SK-N-SH (cell line): ENCODE measurements around the gene DDX17. TPM values are rescaled to one million over a fixed set of nuclear protein-coding genes. Genes with fewer than 3 reads are reported as not detected.

Source experiments
- CTCF ChIA-PET: fragments of 300-600, 350-600 bp; formaldehyde crosslinking; extraction: SDS; loops from one replicate; lab custom pipeline; 2021; lab: Yijun Ruan, JAX
- POLR2A ChIA-PET: fragments of 350-600 bp; sonication (Branson Sonifier 250); formaldehyde crosslinking; extraction: SDS; loops from one replicate; lab custom pipeline; 2020; ENCODE audit warnings: antibody characterized with exemption, inconsistent platforms; lab: Yijun Ruan, JAX
- DNase-seq: peaks from one replicate; pipeline ENCODE4 v3.0.0; 2012
- H2AFZ ChIP-seq: fragments of 200-600 bp; sonication (generic); 2 replicates; pipeline ENCODE4 v1.8.1; 2016; ENCODE audit warnings: antibody characterized with exemption, mild to moderate bottlenecking, low read depth
- H3F3A ChIP-seq: fragments of 200-600 bp; sonication (generic); replicated peaks from 2 replicates; pipeline ENCODE3; 2016; ENCODE audit warnings: antibody characterized with exemption, mild to moderate bottlenecking; ENCODE audit not compliant: insufficient read depth
- H3K27ac ChIP-seq, 2 experiments: fragments of 200-500 bp in 1 of 2; fragments of 200-600 bp in 1 of 2; sonication (Bioruptor generic) in 1 of 2; sonication (generic), shearing (Covaris generic) in 1 of 2; 2 replicates each; pipeline versions ENCODE4 v1.5.1 to v1.6.1; 2014 to 2016; ENCODE audit warnings: low read depth in 2 of 2, inconsistent platforms in 1 of 2, low read length in 1 of 2, mild to moderate bottlenecking in 1 of 2, mixed read lengths in 1 of 2
- H3K27me3 ChIP-seq: fragments of 200-600 bp; sonication (generic), shearing (Covaris generic); 2 replicates; pipeline ENCODE4 v1.6.1; 2016; ENCODE audit warnings: mixed run types; ENCODE audit not compliant: insufficient read depth
- H3K36me3 ChIP-seq, 2 experiments: fragments of 200-500 bp in 1 of 2; fragments of 200-600 bp in 1 of 2; sonication (Bioruptor generic) in 1 of 2; sonication (generic) in 1 of 2; replicated peaks in 1 of 2; 2 replicates each; pipeline versions ENCODE3 to v1.5.1; 2014 to 2016; ENCODE audit warnings: low read length in 1 of 2, mild to moderate bottlenecking in 1 of 2; ENCODE audit not compliant: insufficient read depth in 2 of 2, control insufficient read depth in 1 of 2
- H3K4me1 ChIP-seq, 2 experiments: fragments of 200-500 bp in 1 of 2; fragments of 200-600 bp in 1 of 2; sonication (Bioruptor generic) in 1 of 2; sonication (generic), shearing (Covaris generic) in 1 of 2; 2 replicates each; pipeline versions ENCODE4 v1.5.1 to v1.6.1; 2014 to 2016; ENCODE audit warnings: low read depth in 1 of 2, low read length in 1 of 2, mixed run types in 1 of 2; ENCODE audit not compliant: insufficient read depth in 2 of 2, control insufficient read depth in 1 of 2
- H3K4me2 ChIP-seq: fragments of 200-600 bp; sonication (generic), shearing (Covaris generic); 2 replicates; pipeline ENCODE4 v1.6.1; 2017; ENCODE audit warnings: mixed run types
- H3K4me3 ChIP-seq, 2 experiments: fragments of 200-500 bp in 1 of 2; fragments of 200-600 bp in 1 of 2; sonication (Bioruptor generic) in 1 of 2; sonication (generic), shearing (Covaris generic) in 1 of 2; 2 replicates each; pipeline versions ENCODE4 v1.5.1 to v1.8.1; 2014 to 2016; ENCODE audit warnings: low read depth in 2 of 2, inconsistent platforms in 1 of 2, low read length in 1 of 2, mild to moderate bottlenecking in 1 of 2, mixed read lengths in 1 of 2, moderate library complexity in 1 of 2
- H3K79me2 ChIP-seq: fragments of 200-600 bp; sonication (generic); 2 replicates; pipeline ENCODE4 v1.8.1; 2017; ENCODE audit warnings: mild to moderate bottlenecking; ENCODE audit not compliant: insufficient read depth
- H3K9ac ChIP-seq: fragments of 200-600 bp; sonication (generic); 2 replicates; pipeline ENCODE4 v1.6.1; 2017; ENCODE audit warnings: mixed run types
- H3K9me2 ChIP-seq: fragments of 200-600 bp; sonication (generic); 2 replicates; pipeline ENCODE4 v1.6.1; 2017; ENCODE audit warnings: mixed run types
- H3K9me3 ChIP-seq: fragments of 200-600 bp; sonication (generic); 2 replicates; pipeline ENCODE4 v1.6.1; 2017; ENCODE audit warnings: mixed run types, mild to moderate bottlenecking, moderate library complexity
- H4K20me1 ChIP-seq: fragments of 200-600 bp; sonication (generic); 2 replicates; pipeline ENCODE4 v1.6.1; 2017; ENCODE audit warnings: mild to moderate bottlenecking, mixed run types; ENCODE audit not compliant: insufficient read depth
- ELF1 ChIP-seq: IDR thresholded peaks from 2 replicates; pipeline ENCODE4 v1.4.0; 2012
- FOSL2 ChIP-seq: IDR thresholded peaks from 2 replicates; pipeline ENCODE4 v1.4.0; 2012; ENCODE audit warnings: low read depth, mild to moderate bottlenecking, moderate library complexity, borderline replicate concordance
- FOXJ3 ChIP-seq: sonication (generic); formaldehyde crosslinking; IDR thresholded peaks from 2 replicates; pipeline ENCODE4 v1.5.1; 2020; ENCODE audit warnings: mild to moderate bottlenecking, missing genetic modification reagents
- GABPA ChIP-seq: IDR thresholded peaks from 2 replicates; pipeline ENCODE4 v1.4.0; 2012; ENCODE audit warnings: low read depth, mild to moderate bottlenecking
- GATA2 ChIP-seq: sonication (generic); formaldehyde crosslinking; IDR thresholded peaks from 2 replicates; pipeline ENCODE4 v1.5.0; 2020; ENCODE audit warnings: mild to moderate bottlenecking, missing genetic modification reagents
- MEF2A ChIP-seq: IDR thresholded peaks from 2 replicates; pipeline ENCODE4 v1.4.0; 2012; ENCODE audit warnings: low read depth, borderline replicate concordance
- MXI1 ChIP-seq: IDR thresholded peaks from 2 replicates; pipeline ENCODE4 v1.6.1; 2012; ENCODE audit warnings: mild to moderate bottlenecking, low read depth, low read length, improper control_type of control experiment
- NRF1 ChIP-seq: IDR thresholded peaks from 2 replicates; pipeline ENCODE4 v1.6.1; 2012; ENCODE audit warnings: low read depth, mild to moderate bottlenecking, low read length
- SMC3 ChIP-seq: IDR thresholded peaks from 2 replicates; pipeline ENCODE4 v1.6.1; 2012; ENCODE audit warnings: low read depth, low read length, improper control_type of control experiment
- WGBS: methylation state at CpG from one replicate; pipeline ENCODE4 v1.1.6; 2017; ENCODE audit warnings: low lambda C conversion rate; 5-methylcytosine and 5-hydroxymethylcytosine counted together
- polyA plus RNA-seq, 3 experiments: library from polyadenylated mRNA; depleted of rRNA; stranded (reverse); fragments of >200 nt; gene quantifications; 2 replicates each; pipeline ENCODE4 v1.2.3, GENCODE V29; 2012
- TF ChIP-seq, protein P1 (sequence below): fragments of 200-600 bp; sonication (generic); IDR thresholded peaks from 2 replicates; pipeline ENCODE4 v1.6.1; 2017; ENCODE audit warnings: antibody characterized with exemption, mild to moderate bottlenecking, moderate library complexity
- TF ChIP-seq, protein P2 (sequence below): fragments of 150-350 bp; IDR thresholded peaks from 2 replicates; pipeline ENCODE4 v1.6.1; 2016; ENCODE audit warnings: mild to moderate bottlenecking, low read depth, low read length
- TF ChIP-seq, protein P3 (sequence below): IDR thresholded peaks from 2 replicates; pipeline ENCODE4 v1.6.1; 2012; ENCODE audit warnings: mild to moderate bottlenecking, low read depth, low read length, moderate library complexity

The DDX17 gene
- polyA plus RNA-seq, 1 of the 3 experiments (the other 2 are of a cell fraction), result 111 TPM

DNA sequence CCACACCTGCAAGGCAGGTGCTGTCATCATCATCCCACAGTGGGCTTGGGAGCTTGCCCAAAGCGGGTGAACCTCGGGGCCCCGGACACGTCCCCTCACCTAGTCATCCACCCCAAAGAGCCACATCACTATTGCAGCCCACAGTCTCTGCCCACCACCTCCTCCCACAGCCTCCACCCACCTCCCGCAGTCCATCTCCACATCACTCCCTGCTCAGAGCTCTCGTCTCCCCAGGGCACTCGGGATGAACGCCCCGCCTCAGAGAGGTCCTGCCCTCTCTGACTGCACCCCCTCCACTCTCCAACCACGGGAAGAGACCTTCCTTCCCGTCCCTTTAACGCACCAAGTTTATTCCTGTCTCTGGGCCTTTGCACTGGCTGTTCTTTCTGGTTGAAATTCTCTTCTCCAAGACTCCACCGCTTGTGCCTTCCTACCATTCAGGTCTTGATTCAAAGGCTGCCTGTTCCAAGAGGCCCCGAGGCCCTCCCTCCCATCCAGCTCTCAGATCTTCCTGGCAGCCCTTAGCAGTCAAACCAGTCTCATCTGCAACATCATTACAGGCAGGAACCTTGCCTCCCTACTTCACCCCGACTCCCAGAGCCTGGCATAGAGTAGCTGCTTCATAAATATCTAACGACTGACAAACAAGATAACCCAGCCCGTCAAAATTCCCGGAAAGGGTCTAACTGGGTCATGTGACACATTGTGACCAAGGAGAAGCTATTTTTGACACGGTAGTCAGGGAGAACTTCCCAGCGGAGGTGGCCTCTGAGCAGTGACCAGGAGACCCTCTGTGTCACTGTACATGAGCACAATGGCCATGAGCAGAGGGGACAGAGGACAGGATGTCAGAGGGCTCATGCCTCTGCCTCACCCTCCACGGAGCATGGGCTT is 62.2 kb downstream of the DDX17 start:
- H3K4me3 ChIP-seq, result no peak overlapping the region
- no peak overlapping the region for H2AFZ ChIP-seq
- H3K9me3 ChIP-seq, result no peaks in the 10 kb centered on the region
- H3K27ac ChIP-seq, result no peak overlapping the region
- ChIA-PET CTCF (no interaction called here), POLR2A (no interaction called here)
- H3K9me2 ChIP-seq, result no peaks in the 10 kb centered on the region
- 71% methylated on average over 15 of the region's 21 CpGs for WGBS
- no peak overlapping the region for H3K9ac ChIP-seq
- TF ChIP-seq, protein P1, sequence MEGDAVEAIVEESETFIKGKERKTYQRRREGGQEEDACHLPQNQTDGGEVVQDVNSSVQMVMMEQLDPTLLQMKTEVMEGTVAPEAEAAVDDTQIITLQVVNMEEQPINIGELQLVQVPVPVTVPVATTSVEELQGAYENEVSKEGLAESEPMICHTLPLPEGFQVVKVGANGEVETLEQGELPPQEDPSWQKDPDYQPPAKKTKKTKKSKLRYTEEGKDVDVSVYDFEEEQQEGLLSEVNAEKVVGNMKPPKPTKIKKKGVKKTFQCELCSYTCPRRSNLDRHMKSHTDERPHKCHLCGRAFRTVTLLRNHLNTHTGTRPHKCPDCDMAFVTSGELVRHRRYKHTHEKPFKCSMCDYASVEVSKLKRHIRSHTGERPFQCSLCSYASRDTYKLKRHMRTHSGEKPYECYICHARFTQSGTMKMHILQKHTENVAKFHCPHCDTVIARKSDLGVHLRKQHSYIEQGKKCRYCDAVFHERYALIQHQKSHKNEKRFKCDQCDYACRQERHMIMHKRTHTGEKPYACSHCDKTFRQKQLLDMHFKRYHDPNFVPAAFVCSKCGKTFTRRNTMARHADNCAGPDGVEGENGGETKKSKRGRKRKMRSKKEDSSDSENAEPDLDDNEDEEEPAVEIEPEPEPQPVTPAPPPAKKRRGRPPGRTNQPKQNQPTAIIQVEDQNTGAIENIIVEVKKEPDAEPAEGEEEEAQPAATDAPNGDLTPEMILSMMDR, result no peak
- TF ChIP-seq MEF2A, result no peak
- TF ChIP-seq, protein P2, sequence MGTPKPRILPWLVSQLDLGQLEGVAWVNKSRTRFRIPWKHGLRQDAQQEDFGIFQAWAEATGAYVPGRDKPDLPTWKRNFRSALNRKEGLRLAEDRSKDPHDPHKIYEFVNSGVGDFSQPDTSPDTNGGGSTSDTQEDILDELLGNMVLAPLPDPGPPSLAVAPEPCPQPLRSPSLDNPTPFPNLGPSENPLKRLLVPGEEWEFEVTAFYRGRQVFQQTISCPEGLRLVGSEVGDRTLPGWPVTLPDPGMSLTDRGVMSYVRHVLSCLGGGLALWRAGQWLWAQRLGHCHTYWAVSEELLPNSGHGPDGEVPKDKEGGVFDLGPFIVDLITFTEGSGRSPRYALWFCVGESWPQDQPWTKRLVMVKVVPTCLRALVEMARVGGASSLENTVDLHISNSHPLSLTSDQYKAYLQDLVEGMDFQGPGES, result no peak
- no peak for TF ChIP-seq FOXJ3 (CRISPR knock-in tag)
- TF ChIP-seq MXI1, result no peak
- no peak for TF ChIP-seq SMC3
- TF ChIP-seq ELF1, result no peak
- TF ChIP-seq, protein P3, sequence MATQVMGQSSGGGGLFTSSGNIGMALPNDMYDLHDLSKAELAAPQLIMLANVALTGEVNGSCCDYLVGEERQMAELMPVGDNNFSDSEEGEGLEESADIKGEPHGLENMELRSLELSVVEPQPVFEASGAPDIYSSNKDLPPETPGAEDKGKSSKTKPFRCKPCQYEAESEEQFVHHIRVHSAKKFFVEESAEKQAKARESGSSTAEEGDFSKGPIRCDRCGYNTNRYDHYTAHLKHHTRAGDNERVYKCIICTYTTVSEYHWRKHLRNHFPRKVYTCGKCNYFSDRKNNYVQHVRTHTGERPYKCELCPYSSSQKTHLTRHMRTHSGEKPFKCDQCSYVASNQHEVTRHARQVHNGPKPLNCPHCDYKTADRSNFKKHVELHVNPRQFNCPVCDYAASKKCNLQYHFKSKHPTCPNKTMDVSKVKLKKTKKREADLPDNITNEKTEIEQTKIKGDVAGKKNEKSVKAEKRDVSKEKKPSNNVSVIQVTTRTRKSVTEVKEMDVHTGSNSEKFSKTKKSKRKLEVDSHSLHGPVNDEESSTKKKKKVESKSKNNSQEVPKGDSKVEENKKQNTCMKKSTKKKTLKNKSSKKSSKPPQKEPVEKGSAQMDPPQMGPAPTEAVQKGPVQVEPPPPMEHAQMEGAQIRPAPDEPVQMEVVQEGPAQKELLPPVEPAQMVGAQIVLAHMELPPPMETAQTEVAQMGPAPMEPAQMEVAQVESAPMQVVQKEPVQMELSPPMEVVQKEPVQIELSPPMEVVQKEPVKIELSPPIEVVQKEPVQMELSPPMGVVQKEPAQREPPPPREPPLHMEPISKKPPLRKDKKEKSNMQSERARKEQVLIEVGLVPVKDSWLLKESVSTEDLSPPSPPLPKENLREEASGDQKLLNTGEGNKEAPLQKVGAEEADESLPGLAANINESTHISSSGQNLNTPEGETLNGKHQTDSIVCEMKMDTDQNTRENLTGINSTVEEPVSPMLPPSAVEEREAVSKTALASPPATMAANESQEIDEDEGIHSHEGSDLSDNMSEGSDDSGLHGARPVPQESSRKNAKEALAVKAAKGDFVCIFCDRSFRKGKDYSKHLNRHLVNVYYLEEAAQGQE, result no peak
- no peak for TF ChIP-seq NRF1
- no peak for TF ChIP-seq GATA2 (CRISPR knock-in tag)
- no peak for TF ChIP-seq FOSL2
- TF ChIP-seq GABPA, result no peak
- H3K36me3 ChIP-seq, result no peaks in the 10 kb centered on the region
- no peak for DNase-seq
- no peak overlapping the region for H3K4me2 ChIP-seq
- no peaks in the 10 kb centered on the region for H3K27me3 ChIP-seq
- H3K79me2 ChIP-seq, result no peaks in the 10 kb centered on the region
- no peaks in the 10 kb centered on the region for H3F3A ChIP-seq
- H3K4me1 ChIP-seq, result no peaks in the 10 kb centered on the region
- H4K20me1 ChIP-seq, result no peaks in the 10 kb centered on the region
